HG03565 (cell line): ENCODE measurements around the gene STKLD1.
A peak's percentile ranks its signal among the peaks of the same experiment; 100 is the strongest.
"Not testable (repeated sequence)": the region's sequence is repeated elsewhere in the genome, so short reads cannot be mapped to it uniquely, and the experiment has no call there.

Source experiments
- ATAC-seq: cut with Tn5 transposase; IDR thresholded peaks from one replicate; pipeline ENCODE4 v1.9.1; 2021; ENCODE audit warnings: mild to moderate bottlenecking, moderate library complexity; ENCODE audit not compliant: unreplicated experiment

STKLD1 gene

DNA sequence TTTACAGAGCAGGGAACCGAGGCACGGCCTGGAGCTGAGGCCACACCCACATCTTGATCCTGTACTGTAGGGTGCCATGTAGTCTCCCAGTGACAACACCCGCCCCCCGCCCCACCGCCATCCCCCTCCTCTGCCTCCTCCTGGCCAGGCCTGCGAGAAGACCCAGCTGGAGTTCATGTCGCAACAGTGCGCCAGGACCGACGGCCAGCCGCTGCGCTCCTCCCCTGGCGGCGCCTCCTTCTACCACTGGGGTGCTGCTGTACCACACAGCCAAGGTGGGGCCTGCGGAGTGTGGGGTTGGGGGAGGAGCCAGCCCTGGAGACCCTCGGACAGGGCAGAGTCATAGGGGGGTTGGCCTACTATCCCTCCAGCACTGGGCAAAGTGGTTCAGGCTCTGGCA lies 60.5 kb downstream of the STKLD1 start:
- ATAC-seq, result no peak

- no peak for ATAC-seq
Measured at GRCh38 chr9:133437753-133438531, 61.8 kb downstream of the STKLD1 start.

DNA sequence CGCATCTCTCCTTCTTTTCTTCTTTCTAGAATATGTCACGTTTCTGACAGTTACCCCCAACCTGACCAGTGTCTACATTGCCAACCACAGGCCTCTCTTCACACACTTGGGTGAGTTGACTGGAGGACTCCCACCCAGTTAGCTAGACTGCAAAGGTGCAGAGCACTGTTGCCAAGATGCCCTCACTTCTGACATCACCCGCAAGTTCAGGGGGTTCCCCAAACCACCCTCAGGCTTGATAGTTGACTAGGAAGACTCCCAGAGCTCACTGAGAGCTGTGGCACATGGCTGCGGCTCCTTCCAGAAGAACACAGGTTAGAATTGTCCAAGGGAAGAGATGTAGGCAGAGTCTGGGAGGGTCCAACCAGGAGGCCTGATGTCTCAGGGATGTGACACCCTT lies 63.2 kb downstream of the STKLD1 start:
- no peak for ATAC-seq

GRCh38 chr9:133440874-133441273 lies 64.7 kb downstream of the STKLD1 start:
- peak; percentile 53 for ATAC-seq

DNA sequence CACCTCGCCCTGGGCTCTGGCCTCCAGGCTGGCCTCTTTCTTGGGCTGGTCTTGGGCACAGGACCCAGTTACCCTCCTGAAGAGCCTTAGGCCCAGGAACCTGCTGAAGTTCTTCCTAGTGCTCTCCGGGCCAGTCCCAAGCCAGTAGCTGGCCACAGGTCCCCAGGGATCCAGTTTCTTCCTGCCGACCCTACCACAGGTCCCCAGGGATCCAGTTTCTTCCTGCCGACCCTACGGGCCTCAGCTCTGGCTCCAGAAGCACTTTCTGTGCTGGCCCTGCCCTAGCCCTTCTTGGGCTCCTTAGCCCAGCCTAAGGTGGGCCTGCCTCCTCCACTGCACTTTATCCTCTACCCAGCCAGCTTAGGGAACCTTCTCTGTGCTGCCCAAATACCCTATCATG lies 65.4 kb downstream of the STKLD1 start:
- no peak for ATAC-seq

DNA sequence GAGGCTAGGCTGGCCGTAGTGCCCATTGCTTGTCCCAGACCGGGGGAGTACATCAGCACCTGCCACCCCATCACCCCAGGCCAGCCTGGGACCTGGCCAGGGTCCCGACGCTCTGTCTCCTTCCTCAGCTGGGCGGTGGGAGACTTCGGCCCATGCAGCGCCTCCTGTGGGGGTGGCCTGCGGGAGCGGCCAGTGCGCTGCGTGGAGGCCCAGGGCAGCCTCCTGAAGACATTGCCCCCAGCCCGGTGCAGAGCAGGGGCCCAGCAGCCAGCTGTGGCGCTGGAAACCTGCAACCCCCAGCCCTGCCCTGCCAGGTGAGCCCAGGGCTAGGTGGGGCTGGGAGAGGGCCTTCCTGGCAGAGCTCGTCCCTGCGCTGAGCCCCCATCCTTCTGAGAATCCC lies 67.1 kb downstream of the STKLD1 start:
- ATAC-seq, result no peak

- no peak for ATAC-seq
Measured at GRCh38 chr9:133443982-133444381, 67.8 kb downstream of the STKLD1 start.

DNA sequence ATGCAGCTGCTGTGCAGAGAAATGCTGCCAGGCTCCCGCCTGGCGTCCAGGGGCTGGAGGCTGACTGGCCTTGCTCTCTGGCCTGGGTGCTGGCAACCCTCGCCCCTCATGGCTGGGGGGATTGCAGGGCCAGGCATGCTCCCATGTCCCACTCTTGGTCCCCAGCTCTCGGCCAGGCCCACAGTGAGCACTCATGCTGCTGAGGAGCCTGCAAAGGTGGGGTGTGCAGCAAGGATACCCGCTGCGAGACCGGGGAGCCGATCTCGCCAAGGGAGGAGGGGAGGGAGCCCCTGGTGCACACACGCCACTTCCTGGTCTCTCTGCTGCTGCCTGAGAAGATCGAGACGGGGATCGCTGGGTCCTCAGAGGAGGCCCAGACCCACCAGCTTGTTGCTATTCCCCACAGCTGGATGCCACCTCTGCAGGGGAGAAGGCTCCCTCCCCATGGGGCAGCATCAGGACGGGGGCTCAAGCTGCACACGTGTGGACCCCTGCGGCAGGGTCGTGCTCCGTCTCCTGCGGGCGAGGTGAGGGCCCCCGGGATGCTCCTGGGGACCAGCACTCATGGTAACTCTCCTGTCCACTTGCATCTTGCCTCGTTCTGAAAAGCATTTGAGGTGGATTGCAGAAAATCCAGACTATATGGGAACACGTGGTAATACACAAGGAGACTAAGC lies 69.3 kb downstream of the STKLD1 start:
- ATAC-seq, result no peak

DNA sequence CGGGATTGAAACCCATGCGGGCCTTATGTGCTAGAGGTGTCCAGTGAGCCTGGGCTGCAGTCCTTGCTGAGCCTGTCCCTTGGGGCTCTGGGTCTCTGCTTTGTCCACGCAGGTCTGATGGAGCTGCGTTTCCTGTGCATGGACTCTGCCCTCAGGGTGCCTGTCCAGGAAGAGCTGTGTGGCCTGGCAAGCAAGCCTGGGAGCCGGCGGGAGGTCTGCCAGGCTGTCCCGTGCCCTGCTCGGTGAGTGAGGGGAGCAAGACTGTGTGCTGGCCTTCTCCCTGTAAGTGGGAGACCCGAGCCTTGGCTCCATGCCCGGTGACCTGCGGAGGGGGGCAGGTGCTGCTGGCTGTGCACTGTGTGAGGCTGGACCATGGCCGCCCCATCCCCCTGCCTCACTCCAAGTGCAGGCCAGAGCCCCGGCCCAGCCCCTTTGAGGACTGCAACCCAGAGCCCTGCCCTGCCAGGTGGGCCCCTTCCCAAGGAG lies 72.4 kb downstream of the STKLD1 start:
- ATAC-seq, result no peak

DNA sequence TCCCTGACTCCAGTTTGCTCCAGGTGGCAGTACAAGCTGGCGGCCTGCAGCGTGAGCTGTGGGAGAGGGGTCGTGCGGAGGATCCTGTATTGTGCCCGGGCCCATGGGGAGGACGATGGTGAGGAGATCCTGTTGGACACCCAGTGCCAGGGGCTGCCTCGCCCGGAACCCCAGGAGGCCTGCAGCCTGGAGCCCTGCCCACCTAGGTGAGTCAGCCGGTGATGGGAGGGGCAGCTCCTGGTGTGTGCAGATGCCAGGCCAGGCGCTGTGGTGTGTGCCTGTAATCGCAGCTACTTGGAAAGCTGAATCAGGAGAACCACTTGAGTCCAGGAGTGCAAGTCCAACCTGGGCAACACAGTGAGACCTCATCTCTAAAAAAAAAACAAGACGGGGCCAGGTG lies 73.6 kb downstream of the STKLD1 start:
- ATAC-seq, result no peak

GRCh38 chr9:133451865-133452264 lies 75.7 kb downstream of the STKLD1 start:
- ATAC-seq, result not testable (repeated sequence)

DNA sequence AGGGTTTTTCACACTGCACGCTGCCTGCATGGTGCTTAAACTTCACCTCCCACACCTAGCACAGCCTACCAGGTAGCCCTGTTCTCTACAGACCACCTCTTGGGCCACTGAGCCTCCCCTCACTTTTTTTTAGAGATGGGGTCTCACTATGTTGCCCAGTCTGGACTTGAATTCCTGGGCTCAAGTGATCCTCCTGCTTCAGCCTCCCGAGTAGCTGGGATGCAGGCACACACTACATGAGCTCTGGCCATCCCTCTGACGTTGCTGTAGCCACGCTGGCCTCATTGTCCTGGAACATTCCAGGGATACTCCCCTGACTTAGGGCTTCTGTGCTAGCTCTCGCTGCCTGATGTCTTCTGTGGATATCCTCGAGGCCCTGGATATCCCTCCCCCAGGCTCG lies 76.4 kb downstream of the STKLD1 start:
- no peak for ATAC-seq

DNA sequence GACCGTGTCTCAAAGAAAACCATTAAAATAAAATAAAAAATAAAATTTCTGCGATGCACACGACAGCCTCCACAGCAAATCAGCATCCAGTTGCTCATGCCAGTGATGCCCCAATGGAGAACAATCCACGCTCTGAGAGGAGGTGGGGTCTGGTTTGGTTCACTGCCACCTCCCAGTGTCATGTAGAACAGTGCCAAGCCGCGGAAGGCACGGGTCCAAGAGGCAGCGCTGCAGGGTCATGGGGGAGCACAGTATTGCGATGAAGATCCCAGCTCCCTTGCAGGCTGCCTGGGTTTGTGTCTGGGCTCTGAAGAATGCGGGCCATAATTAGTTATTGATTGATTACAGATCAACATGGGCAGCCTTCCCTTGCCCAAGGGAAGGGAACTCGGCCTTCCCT lies 77.5 kb downstream of the STKLD1 start:
- no peak for ATAC-seq

DNA sequence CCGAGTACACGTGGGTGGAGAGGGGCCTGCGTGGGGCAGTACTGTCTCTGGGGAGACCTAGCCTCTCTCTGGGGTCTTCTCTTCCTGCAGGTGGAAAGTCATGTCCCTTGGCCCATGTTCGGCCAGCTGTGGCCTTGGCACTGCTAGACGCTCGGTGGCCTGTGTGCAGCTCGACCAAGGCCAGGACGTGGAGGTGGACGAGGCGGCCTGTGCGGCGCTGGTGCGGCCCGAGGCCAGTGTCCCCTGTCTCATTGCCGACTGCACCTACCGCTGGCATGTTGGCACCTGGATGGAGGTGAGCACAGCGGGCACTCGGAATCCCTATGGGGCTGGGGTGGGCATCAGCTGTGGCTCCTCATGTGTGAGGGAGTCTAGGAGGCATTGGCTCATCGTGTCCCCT lies 78.2 kb downstream of the STKLD1 start:
- no peak for ATAC-seq

DNA sequence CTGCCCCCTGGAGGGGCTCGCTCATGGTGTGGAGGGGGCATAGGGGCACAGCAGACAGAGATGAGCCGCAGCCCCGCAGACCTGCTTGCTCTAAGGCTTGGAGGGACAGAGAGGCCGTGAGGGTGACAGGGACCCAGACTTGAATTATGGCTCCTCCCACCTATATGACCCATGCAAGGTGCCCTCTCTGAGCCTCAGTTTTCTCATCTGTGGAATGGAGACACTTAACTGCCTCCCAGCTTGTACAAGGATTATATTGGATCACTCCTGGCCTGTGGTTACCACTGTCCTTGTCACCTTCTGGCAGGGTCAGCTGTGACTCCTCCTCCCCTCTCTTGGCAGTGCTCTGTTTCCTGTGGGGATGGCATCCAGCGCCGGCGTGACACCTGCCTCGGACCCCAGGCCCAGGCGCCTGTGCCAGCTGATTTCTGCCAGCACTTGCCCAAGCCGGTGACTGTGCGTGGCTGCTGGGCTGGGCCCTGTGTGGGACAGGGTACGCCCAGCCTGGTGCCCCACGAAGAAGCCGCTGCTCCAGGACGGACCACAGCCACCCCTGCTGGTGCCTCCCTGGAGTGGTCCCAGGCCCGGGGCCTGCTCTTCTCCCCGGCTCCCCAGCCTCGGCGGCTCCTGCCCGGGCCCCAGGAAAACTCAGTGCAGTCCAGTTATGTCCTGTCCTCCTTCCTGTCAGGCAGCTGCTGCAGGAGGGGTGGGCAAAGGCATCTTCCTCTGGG lies 78.9 kb downstream of the STKLD1 start:
- ATAC-seq, result no peak
